Fibroblast of upper back skin (primary cell): Measurements from ENCODE around the gene NOL11.
"Not testable (repeated sequence)": the region's sequence is repeated elsewhere in the genome, so short reads cannot be mapped to it uniquely, and the experiment has no call there.

Experiments
- DNase-seq: peaks from one replicate; pipeline ENCODE4 v3.0.0-alpha.2; 2013

Gene NOL11

GRCh38 chr17:67756766-67757165, 39.0 kb downstream of the NOL11 start:
- not testable (repeated sequence) for DNase-seq

DNA sequence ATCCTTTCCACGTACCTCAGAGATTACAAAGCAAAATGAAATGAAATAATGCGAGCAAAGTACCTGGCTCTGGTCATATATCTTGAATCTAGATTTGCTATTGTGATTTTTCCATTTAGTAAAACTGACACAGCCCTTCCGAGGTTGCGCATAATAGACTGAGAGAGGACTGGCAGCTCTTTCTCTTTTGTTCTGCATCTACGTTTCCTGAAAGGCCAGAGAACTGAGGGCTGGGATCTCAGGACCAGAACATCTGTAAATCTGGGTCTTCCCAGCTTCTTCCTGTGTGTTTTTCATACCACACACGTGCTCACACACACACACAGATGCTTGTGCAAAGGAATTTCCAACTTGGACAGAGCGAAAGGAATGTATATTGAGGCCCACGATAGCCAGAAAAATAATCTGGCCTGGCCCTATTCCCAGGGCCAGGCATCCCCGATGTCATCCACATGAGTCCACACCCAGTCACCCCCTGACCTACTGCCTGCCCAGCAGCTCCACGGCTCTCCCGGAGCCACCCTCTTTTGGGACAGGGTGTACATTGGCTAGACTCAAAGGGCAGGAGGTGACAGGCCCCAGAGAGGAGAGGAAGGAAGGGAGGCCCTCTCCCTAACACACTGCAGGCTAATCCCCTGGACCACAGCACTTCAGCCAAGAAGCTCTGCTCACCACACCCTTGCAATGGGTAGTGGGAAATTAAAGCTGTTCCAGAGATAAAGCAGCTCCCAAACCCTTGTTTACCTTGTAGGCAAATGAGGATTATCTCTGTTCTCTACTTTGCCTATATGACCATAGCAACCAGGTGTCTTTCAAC, 41.8 kb downstream of the NOL11 start:
- DNase-seq: peak; percentile 64

DNA sequence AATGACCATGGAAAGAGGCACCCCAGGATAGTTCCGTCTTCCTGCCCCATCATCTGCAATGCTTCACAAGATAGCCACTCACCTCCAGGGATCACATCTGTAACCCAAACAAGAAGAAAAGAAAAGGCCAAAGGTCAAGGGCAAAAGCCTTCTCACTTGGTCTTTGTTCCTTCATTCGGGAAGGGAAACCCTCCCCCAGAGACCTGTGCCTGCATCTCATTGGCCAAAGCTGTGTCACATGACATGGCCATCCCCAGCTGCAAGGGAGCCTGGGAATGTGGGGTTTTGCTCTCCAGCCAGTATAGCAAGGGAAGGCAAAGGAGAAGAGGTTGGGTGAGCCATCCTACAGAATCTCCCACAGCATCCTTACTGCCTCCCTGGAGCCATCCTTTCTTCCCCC, 47.9 kb downstream of the NOL11 start:
- no peak for DNase-seq

DNA sequence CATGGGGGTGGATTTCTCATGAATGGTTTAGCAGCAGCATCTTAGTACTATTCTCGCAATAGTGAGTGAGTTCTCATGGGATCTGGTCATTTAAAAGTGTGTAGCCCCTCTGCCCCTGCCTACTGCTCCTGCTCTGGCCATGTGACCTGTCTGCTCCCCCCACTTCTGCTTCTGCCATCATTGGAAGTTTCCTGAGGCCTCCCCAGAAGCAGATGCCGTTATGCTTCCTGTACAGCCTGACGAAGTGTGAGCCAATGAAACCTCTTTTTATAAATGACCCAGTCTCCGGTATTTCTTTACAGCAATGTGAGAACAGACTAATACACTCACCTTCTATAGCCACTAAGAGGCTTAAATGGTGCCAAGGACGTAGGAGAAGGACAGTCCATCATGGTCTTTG, 51.5 kb downstream of the NOL11 start:
- DNase-seq: no peak

DNA sequence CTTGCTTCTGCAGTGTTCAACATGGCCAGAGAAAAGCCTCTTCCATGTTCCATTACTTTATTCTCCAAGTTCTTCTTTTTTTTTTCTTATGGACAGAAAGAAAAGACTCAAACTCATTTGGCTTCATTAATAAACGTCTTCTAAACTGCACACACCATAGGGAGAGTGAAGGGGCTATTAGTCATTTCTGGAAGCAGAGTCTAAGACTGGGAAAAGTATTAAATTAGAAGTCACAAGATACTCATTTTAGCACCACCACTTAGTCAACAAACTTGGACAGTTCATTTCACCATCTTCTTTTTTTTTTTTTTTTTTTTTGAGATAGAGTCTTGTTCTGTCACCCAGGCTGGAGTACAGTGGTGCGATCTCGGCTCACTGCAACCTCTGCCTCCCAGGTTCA, 52.8 kb downstream of the NOL11 start:
- DNase-seq: no peak

DNA sequence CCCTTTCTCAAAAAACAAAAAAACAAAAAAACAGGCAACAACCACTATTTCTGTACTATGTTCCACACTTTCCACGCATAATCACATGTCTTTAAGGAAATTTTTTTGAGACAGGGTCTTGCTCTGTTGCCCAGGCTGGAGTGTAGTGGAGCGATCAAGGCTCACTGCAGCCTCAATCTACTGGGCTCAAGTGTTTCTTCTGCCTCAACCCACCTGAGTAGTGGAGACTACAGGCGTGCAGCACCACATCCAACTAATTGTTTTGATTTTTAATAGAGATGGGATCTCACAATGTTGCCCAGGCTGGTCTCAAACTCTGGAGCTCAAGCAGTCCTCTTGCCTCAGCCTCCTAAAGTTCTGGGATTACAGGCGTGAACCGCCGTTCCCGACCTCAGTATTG, 54.9 kb downstream of the NOL11 start:
- DNase-seq: no peak

GRCh38 chr17:67773246-67773645, 55.5 kb downstream of the NOL11 start:
- peak; percentile 14 for DNase-seq

DNA sequence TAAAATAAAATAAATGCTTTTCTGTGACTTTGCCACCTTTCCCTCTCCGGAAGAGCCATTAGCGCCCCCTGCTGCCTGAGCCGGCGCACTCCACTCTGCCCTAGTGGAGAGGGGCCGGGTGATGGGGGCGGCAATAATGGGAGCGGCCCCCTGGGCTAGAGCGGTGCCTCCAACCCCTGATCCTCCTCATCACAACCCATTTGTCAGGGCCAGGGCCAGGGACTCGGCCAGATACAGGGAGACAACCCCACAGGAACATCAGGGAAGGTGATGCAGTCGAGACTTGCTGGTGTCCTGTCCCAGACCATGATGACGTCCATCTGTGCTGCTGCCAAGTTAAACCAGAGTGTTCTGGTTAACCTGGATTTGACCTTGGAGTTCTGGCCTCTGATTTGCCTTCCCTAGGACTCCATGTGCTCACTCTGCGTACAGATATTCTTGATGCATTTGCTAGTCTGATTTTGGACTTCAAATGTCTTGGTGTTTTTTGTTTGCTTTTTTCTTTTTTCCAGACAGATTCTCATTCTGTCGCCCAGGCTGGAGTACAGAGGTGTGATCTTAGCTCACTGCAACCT, 61.4 kb downstream of the NOL11 start:
- DNase-seq: peak; percentile 52

DNA sequence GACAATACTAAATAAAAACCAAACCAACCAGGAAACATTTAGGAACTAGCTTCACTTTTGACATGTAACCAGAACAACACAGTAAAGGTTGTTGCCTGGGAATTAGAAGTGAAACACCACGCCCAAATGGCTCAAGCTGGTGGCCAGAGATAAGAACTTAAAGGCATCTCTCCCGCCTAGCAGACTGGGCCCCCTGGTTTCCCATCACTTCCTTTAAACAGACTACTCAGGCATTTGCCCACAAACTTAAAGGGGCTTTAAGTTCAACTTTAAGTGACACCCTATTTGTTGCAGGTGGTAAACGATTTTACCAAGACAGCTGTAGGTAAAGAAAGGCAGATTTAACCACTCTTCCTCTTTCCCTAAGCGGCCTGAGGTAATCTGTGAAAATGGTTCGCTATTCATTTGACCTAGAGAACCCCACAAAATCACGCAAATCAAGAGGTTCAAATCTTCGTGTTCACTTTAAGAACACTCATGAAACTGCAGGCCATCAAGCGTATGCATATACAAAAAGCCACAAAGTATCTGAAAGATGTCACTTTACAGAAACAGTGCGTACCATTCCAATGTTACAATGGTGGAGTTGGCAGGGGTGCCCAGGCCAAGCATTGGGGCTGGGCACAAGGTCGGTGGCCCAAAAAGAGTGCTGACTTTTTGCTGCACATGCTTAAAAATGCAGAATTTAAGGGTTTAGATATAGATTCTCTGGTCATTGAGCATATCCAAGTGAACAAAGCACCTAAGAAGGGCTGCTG, 66.8 kb downstream of the NOL11 start:
- no peak for DNase-seq

DNA sequence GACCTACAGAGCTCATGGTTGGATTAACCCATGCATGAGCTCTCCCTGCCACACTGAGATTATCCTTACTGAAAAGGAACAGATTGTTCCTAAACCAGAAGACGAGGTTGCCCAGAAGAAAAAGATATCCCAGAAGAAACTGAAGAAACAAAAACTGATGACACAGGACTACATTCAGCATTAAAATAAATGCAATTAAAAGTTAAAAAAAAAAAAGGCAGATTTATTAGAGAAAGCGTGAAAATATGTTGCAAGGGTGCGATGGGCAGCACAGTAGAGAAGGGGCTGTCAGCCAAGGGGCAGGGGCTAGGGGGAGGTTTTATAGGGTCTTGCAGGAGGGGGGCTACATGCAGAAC, 67.4 kb downstream of the NOL11 start:
- no peak for DNase-seq

GRCh38 chr17:67785504-67785903, 67.8 kb downstream of the NOL11 start:
- DNase-seq: no peak
